A549 (cell line): ENCODE results near the gene PLEKHA1. TPM values are rescaled to one million over a fixed set of nuclear protein-coding genes. Genes with fewer than 3 reads are reported as not detected.

Experiments used
- ATAC-seq, 2 experiments: fragments of 200-7000 bp in 1 of 2; fragments of >200 bp in 1 of 2; cut with Nextera tagmentation in 1 of 2; cut with Tn5 transposase in 1 of 2; 3 replicates each; pipeline versions ENCODE4 v1.8.0 to v1.9.1; 2018 to 2020; ENCODE audit warnings: mild to moderate bottlenecking in 1 of 2, moderate library complexity in 1 of 2
- CTCF ChIA-PET: fragments of 300-600 bp; sonication (Branson Sonifier 250); formaldehyde crosslinking; extraction: SDS; loops from one replicate; lab custom pipeline; 2021; ENCODE audit warnings: antibody characterized with exemption, inconsistent platforms; lab: Yijun Ruan, JAX
- POLR2A ChIA-PET: fragments of 350-600 bp; formaldehyde crosslinking; extraction: SDS; loops from one replicate; lab custom pipeline; 2021; ENCODE audit warnings: antibody characterized with exemption, inconsistent platforms; lab: Yijun Ruan, JAX
- DNase-seq, 2 experiments: peaks; one replicate each; pipeline versions ENCODE4 v3.0.0 to v3.0.0-alpha.2; 2011 to 2016; ENCODE audit warnings: low read depth in 1 of 2, low spot score in 1 of 2
- FAIRE-seq: peaks from 2 replicates; lab custom pipeline; 2011; peaks lifted over from hg19 to GRCh38; lab: Jason Lieb, UNC
- H3K27ac ChIP-seq, 2 experiments: fragments of >200 bp; sonication (Bioruptor Twin); formaldehyde crosslinking; 3 replicates each; pipeline ENCODE4 v1.5.1; 2016 to 2017
- H3K4me1 ChIP-seq: fragments of >200 bp; sonication (Bioruptor Twin); formaldehyde crosslinking; 3 replicates; pipeline ENCODE4 v1.6.1; 2016
- H3K4me2 ChIP-seq: fragments of >200 bp; sonication (Bioruptor Twin); formaldehyde crosslinking; 3 replicates; pipeline ENCODE4 v1.6.1; 2016
- H3K4me3 ChIP-seq: fragments of >200 bp; sonication (Bioruptor Twin); formaldehyde crosslinking; 3 replicates; pipeline ENCODE4 v1.5.1; 2016
- H3K9me3 ChIP-seq: fragments of >200 bp; sonication (Bioruptor Twin); formaldehyde crosslinking; 3 replicates; pipeline ENCODE4 v1.6.1; 2016
- CBX2 ChIP-seq: fragments of 200-600 bp; sonication (generic); IDR thresholded peaks from 2 replicates; pipeline ENCODE4 v1.6.1; 2016; ENCODE audit warnings: low read depth, mild to moderate bottlenecking, borderline replicate concordance
- CBX8 ChIP-seq: fragments of 200-600 bp; sonication (generic); IDR thresholded peaks from 2 replicates; pipeline ENCODE4 v1.6.1; 2016
- FOSB ChIP-seq: fragments of 250-450 bp; sonication (Bioruptor Pico); IDR thresholded peaks from 2 replicates; pipeline ENCODE4 v1.5.0; 2020; ENCODE audit warnings: mild to moderate bottlenecking, moderate library complexity
- HOXB5 ChIP-seq: fragments of 250-450 bp; sonication (Bioruptor Pico); IDR thresholded peaks from 2 replicates; pipeline ENCODE4 v1.5.0; 2020; ENCODE audit warnings: mild to moderate bottlenecking, moderate library complexity
- KDM1A ChIP-seq: fragments of 200-600 bp; sonication (generic); IDR thresholded peaks from 2 replicates; pipeline ENCODE4 v1.6.1; 2016; ENCODE audit warnings: low read depth, mild to moderate bottlenecking
- KDM5A ChIP-seq: fragments of 200-600 bp; sonication (generic); IDR thresholded peaks from 2 replicates; pipeline ENCODE4 v1.6.1; 2016; ENCODE audit warnings: antibody characterized with exemption, mild to moderate bottlenecking
- PHF8 ChIP-seq: fragments of 200-600 bp; sonication (generic); IDR thresholded peaks from 2 replicates; pipeline ENCODE4 v1.6.1; 2016; ENCODE audit warnings: low read depth, mild to moderate bottlenecking, antibody characterized with exemption, moderate library complexity, borderline replicate concordance
- POLR2A ChIP-seq: IDR thresholded peaks from 2 replicates; pipeline ENCODE4 v1.6.1; 2012; ENCODE audit warnings: mild to moderate bottlenecking, low read length
- POLR2AphosphoS2 ChIP-seq: conservative IDR thresholded peaks from 2 replicates; pipeline ENCODE4 v1.6.1; 2012; ENCODE audit warnings: low read length, improper control_type of control experiment, inconsistent platforms
- RAD21 ChIP-seq, 2 experiments: fragments of >200 bp in 1 of 2; sonication (Bioruptor Twin) in 1 of 2; formaldehyde crosslinking in 1 of 2; IDR thresholded peaks in 1 of 2; conservative IDR thresholded peaks in 1 of 2; 2 replicates in 1 of 2; 3 replicates in 1 of 2; pipeline ENCODE4 v1.6.1; 2012 to 2018; ENCODE audit warnings: inconsistent platforms in 1 of 2
- RARB ChIP-seq: fragments of 250-450 bp; sonication (Bioruptor Pico); IDR thresholded peaks from 2 replicates; pipeline ENCODE4 v1.8.0; 2021; ENCODE audit warnings: mild to moderate bottlenecking, moderate library complexity
- whole genome bisulfite sequencing: methylation state at CpG from one replicate; pipeline ENCODE4 v1.1.6; 2017; ENCODE audit errors: missing lambda C conversion rate; 5-methylcytosine and 5-hydroxymethylcytosine counted together
- polyA plus RNA-seq, 4 experiments: library from polyadenylated mRNA; depleted of rRNA in 3 of 4; stranded (reverse); fragments of >200 nt; fragmentation: RNase III in 1 of 4; extraction: RNeasy Plus Mini Kit Qiagen cat#74134 plus additional on column Dnase treatment in 1 of 4; gene quantifications; 2 replicates in 3 of 4; 3 replicates in 1 of 4; pipeline ENCODE4 v1.2.3, GENCODE V29; 2011 to 2017
- TF ChIP-seq, protein P1 (sequence below): IDR thresholded peaks from 2 replicates; pipeline ENCODE4 v1.6.1; 2012; ENCODE audit warnings: low read depth, borderline replicate concordance
- TF ChIP-seq, protein P2 (sequence below): fragments of 250-450 bp; sonication (Bioruptor Pico); IDR thresholded peaks from 2 replicates; pipeline ENCODE4 v1.5.0; 2021; ENCODE audit warnings: mild to moderate bottlenecking, moderate library complexity, borderline replicate concordance
- TF ChIP-seq, protein P3 (sequence below): fragments of 250-450 bp; sonication (Bioruptor Pico); IDR thresholded peaks from 2 replicates; pipeline ENCODE4 v1.5.0; 2020; ENCODE audit warnings: low read depth, mild to moderate bottlenecking, moderate library complexity
- TF ChIP-seq, protein P4 (sequence below): fragments of >200 bp; sonication (Bioruptor Twin); formaldehyde crosslinking; IDR thresholded peaks from 2 replicates; pipeline ENCODE4 v1.6.1; 2016
- TF ChIP-seq, protein P5 (sequence below): fragments of >200 bp; sonication (Bioruptor Twin); formaldehyde crosslinking; IDR thresholded peaks from 3 replicates; pipeline ENCODE4 v1.5.1; 2016
- TF ChIP-seq, protein P6 (sequence below): fragments of 150-350 bp; IDR thresholded peaks from 2 replicates; pipeline ENCODE4 v1.6.1; 2014; ENCODE audit warnings: low read depth, mild to moderate bottlenecking, low read length

The PLEKHA1 gene
- polyA plus RNA-seq, 2 of the 4 experiments (the other 2 are of a cell fraction) = 26.7 to 62.4 TPM

DNA sequence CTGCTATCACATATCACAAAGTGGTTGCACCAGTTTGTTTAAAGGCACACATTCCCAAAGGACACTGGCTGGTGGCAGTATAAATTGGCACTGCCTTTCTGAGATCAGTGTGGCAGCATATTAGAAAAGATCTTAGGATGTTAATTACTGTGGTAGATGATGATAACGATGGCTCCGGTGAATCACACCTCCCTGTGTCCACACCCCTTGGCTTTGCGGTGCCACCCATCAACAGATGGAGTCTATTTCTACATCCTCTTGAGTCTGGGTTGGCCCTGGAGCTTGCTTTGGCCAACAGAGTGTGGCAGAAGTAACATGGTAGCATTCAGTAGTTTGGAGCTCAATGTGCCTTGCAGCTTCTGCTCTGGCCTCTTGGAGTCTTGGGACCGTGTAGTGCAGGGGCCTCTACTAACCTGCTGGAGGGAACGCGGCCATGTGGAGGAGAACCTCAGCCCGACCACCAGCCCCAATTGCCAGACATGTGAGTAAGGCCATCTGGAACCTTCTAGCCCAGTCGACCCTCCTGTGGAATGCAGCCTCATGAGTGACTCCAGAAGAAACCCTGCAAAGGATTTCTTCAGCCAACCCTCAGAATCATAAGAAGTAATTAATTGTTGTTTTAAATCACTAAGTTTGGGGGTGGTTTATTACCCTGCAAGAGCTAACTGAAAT lies 27.2 kb upstream of the PLEKHA1 start:
- FAIRE-seq (no peak), ATAC-seq (no peak), DNase-seq (no peak)
- TF ChIP-seq RARB (CRISPR knock-in tag) (no peak), KDM5A (no peak), CBX8 (no peak), CBX2 (no peak)
- TF ChIP-seq, protein P1, sequence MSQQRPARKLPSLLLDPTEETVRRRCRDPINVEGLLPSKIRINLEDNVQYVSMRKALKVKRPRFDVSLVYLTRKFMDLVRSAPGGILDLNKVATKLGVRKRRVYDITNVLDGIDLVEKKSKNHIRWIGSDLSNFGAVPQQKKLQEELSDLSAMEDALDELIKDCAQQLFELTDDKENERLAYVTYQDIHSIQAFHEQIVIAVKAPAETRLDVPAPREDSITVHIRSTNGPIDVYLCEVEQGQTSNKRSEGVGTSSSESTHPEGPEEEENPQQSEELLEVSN = no peak
- TF ChIP-seq, protein P2, sequence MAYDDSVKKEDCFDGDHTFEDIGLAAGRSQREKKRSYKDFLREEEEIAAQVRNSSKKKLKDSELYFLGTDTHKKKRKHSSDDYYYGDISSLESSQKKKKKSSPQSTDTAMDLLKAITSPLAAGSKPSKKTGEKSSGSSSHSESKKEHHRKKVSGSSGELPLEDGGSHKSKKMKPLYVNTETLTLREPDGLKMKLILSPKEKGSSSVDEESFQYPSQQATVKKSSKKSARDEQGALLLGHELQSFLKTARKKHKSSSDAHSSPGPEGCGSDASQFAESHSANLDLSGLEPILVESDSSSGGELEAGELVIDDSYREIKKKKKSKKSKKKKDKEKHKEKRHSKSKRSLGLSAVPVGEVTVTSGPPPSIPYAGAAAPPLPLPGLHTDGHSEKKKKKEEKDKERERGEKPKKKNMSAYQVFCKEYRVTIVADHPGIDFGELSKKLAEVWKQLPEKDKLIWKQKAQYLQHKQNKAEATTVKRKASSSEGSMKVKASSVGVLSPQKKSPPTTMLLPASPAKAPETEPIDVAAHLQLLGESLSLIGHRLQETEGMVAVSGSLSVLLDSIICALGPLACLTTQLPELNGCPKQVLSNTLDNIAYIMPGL (CRISPR knock-in tag) = no peak
- TF ChIP-seq, protein P3, sequence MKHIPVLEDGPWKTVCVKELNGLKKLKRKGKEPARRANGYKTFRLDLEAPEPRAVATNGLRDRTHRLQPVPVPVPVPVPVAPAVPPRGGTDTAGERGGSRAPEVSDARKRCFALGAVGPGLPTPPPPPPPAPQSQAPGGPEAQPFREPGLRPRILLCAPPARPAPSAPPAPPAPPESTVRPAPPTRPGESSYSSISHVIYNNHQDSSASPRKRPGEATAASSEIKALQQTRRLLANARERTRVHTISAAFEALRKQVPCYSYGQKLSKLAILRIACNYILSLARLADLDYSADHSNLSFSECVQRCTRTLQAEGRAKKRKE (CRISPR knock-in tag) = no peak
- POLR2A ChIA-PET = no interaction called here
- H3K4me2 ChIP-seq = no peak overlapping the region
- H3K27ac ChIP-seq = no peak overlapping the region
- WGBS = 75% methylated on average over 7 of the region's 8 CpGs
- CTCF ChIA-PET = interaction anchor here (0.8 to 1.5 kb wide), 3 partner anchors 11 to 218 kb away, joined by 3 to 4 read pairs (median 3); no protein-coding TSS in a partner anchor
- peaks cover 14% of the 10 kb centered on the region for H3K4me1 ChIP-seq
- peaks cover 4% of the 10 kb centered on the region; the same call in 1 of the 3 replicates for H3K9me3 ChIP-seq
- H3K4me3 ChIP-seq = no peak overlapping the region

DNA sequence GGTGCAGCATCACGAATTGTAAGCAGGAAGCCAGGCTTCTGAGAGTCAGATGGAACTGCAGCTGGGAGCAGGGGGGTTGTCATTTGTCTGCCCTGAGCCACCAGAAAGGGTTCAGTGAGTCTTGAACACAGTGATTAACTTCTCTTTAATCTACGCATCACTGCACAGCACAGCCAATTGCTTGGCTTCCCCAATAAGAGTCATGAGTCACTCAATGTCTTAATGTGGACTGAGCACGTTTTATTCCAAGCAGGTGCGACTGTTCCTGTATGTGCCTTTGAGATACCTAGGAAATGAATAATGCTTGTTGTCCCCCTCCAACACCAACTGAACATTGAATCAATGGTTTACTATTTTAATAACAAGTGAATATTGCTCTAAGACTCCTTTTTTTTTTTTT lies 26.0 kb upstream of the PLEKHA1 start:
- Histone ChIP-seq H3K27ac (no peak overlapping the region), H3K4me3 (no peak overlapping the region), H3K4me2 (no peak overlapping the region), H3K4me1 (peaks cover 8% of the 10 kb centered on the region; the same call in 2 of the 3 replicates), H3K9me3 (peaks cover 4% of the 10 kb centered on the region; the same call in 1 of the 3 replicates)
- ChIA-PET CTCF (interaction anchor here (0.9 kb wide), 1 partner anchor 13 kb away, joined by 3 read pairs; no protein-coding TSS in a partner anchor), POLR2A (no interaction called here)
- ATAC-seq = no peak
- WGBS = 73% methylated on average over 4 of the region's 4 CpGs
- no peak for FAIRE-seq
- DNase-seq = no peak
- TF ChIP-seq POLR2AphosphoS2 = no peak
- no peak for TF ChIP-seq KDM1A
- TF ChIP-seq, protein P4, sequence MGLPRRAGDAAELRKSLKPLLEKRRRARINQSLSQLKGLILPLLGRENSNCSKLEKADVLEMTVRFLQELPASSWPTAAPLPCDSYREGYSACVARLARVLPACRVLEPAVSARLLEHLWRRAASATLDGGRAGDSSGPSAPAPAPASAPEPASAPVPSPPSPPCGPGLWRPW = no peak
- no peak for TF ChIP-seq HOXB5
- TF ChIP-seq PHF8 = no peak
- TF ChIP-seq, protein P5, sequence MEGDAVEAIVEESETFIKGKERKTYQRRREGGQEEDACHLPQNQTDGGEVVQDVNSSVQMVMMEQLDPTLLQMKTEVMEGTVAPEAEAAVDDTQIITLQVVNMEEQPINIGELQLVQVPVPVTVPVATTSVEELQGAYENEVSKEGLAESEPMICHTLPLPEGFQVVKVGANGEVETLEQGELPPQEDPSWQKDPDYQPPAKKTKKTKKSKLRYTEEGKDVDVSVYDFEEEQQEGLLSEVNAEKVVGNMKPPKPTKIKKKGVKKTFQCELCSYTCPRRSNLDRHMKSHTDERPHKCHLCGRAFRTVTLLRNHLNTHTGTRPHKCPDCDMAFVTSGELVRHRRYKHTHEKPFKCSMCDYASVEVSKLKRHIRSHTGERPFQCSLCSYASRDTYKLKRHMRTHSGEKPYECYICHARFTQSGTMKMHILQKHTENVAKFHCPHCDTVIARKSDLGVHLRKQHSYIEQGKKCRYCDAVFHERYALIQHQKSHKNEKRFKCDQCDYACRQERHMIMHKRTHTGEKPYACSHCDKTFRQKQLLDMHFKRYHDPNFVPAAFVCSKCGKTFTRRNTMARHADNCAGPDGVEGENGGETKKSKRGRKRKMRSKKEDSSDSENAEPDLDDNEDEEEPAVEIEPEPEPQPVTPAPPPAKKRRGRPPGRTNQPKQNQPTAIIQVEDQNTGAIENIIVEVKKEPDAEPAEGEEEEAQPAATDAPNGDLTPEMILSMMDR = no peak
- TF ChIP-seq, protein P6, sequence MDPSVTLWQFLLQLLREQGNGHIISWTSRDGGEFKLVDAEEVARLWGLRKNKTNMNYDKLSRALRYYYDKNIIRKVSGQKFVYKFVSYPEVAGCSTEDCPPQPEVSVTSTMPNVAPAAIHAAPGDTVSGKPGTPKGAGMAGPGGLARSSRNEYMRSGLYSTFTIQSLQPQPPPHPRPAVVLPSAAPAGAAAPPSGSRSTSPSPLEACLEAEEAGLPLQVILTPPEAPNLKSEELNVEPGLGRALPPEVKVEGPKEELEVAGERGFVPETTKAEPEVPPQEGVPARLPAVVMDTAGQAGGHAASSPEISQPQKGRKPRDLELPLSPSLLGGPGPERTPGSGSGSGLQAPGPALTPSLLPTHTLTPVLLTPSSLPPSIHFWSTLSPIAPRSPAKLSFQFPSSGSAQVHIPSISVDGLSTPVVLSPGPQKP = no peak
- TF ChIP-seq RAD21 (conservative IDR thresholded peaks at IDR 0.05 in 1 of 2, IDR thresholded peaks at IDR 0.05 in 1 of 2) = no peak
- TF ChIP-seq POLR2A = no peak
- TF ChIP-seq FOSB (CRISPR knock-in tag) = no peak
